ENCODE results near the gene TENM4.

DNA sequence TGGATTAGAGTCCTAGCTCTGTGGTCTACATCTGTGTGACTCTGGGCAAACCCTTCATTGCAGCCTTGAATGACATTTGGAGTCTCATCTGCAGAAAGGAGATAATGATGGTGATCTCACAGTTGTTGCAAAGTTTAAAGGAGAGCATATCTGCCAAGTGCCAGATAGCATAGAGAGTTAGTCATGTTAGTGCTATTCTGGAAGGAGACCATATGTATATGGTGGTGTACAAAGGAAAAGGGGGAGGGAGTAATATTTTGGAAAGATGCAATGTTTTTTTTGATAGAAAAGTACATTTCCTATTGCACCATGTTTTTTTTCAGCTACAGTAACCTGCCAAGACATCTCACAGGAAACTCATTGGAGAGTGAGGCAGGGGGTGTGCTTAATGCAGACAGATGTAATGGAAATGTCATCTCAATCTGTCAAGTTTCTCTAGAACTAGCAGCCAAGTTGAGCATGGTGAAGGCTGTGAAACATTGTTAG is 774.1 kb downstream of the TENM4 start:
- TF ChIP-seq, protein P1, sequence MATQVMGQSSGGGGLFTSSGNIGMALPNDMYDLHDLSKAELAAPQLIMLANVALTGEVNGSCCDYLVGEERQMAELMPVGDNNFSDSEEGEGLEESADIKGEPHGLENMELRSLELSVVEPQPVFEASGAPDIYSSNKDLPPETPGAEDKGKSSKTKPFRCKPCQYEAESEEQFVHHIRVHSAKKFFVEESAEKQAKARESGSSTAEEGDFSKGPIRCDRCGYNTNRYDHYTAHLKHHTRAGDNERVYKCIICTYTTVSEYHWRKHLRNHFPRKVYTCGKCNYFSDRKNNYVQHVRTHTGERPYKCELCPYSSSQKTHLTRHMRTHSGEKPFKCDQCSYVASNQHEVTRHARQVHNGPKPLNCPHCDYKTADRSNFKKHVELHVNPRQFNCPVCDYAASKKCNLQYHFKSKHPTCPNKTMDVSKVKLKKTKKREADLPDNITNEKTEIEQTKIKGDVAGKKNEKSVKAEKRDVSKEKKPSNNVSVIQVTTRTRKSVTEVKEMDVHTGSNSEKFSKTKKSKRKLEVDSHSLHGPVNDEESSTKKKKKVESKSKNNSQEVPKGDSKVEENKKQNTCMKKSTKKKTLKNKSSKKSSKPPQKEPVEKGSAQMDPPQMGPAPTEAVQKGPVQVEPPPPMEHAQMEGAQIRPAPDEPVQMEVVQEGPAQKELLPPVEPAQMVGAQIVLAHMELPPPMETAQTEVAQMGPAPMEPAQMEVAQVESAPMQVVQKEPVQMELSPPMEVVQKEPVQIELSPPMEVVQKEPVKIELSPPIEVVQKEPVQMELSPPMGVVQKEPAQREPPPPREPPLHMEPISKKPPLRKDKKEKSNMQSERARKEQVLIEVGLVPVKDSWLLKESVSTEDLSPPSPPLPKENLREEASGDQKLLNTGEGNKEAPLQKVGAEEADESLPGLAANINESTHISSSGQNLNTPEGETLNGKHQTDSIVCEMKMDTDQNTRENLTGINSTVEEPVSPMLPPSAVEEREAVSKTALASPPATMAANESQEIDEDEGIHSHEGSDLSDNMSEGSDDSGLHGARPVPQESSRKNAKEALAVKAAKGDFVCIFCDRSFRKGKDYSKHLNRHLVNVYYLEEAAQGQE (IDR thresholded peaks at IDR 0.05; ENCODE audit: insufficient read depth in 1 of 2, low read depth in 2 of 2, low read length in 2 of 2), result no peak
- TF ChIP-seq POLR2AphosphoS5 (IDR thresholded peaks at IDR 0.05; ENCODE audit: low read depth, low read length) (no peak), TAF1 (IDR thresholded peaks at IDR 0.05; ENCODE audit: borderline replicate concordance, insufficient read depth, low read length) (no peak), SIN3A (IDR thresholded peaks at IDR 0.05; ENCODE audit: borderline replicate concordance, insufficient read depth, low read length) (no peak)
